Measurements from ENCODE around the gene MAN1C1. TPM values are rescaled to one million over a fixed set of nuclear protein-coding genes. Genes with fewer than 3 reads are reported as not detected.

MAN1C1 gene
- total and polyA plus RNA-seq, 9 of the 15 experiments (the other 6 are each of a cell fraction or from before 2014, with no cell fraction given) = 0.04 to 0.44 (median 0.10) TPM; not detected in 3

- TF ChIP-seq RREB1 (CRISPR knock-in tag; IDR thresholded peaks at IDR 0.05) (no peak), ZNF436 (CRISPR knock-in tag; IDR thresholded peaks at IDR 0.05) (no peak), ATF2 (CRISPR knock-in tag; IDR thresholded peaks at IDR 0.05) (0 out of 2 replicates have a peak, but pooled peaks have one; percentile 58), ETV6 (IDR thresholded peaks at IDR 0.05; ENCODE audit: borderline replicate concordance in 1 of 2, low read depth in 2 of 2, low read length in 1 of 2) (no peak), ETV6 (CRISPR knock-in tag; IDR thresholded peaks at IDR 0.05; ENCODE audit: borderline replicate concordance) (no peak), XRCC3 (IDR thresholded peaks at IDR 0.05) (no peak), TAL1 (IDR thresholded peaks at IDR 0.05) (no peak), ESRRB (CRISPR knock-in tag; IDR thresholded peaks at IDR 0.05; ENCODE audit: borderline replicate concordance) (no peak), POLR2AphosphoS2 (IDR thresholded peaks at IDR 0.05; ENCODE audit: low read length) (no peak), ZNF12 (CRISPR knock-in tag; IDR thresholded peaks at IDR 0.05) (no peak), MYNN (IDR thresholded peaks at IDR 0.05) (0 out of 2 replicates have a peak, but pooled peaks have one; percentile 30), MYNN (CRISPR knock-in tag; IDR thresholded peaks at IDR 0.05) (no peak), PKNOX1 (IDR thresholded peaks at IDR 0.05) (no peak), U2AF2 (optimal IDR thresholded peaks at IDR 0.05; ENCODE audit: low read depth, low read length) (no peak), PRPF4 (IDR thresholded peaks at IDR 0.05; ENCODE audit: insufficient read depth, low read depth, low read length, poor library complexity, severe bottlenecking) (no peak), NR3C1 (CRISPR knock-in tag; IDR thresholded peaks at IDR 0.05) (no peak), CCNT2 (IDR thresholded peaks at IDR 0.05; ENCODE audit: borderline replicate concordance, extremely low read depth, insufficient read length, low read depth, low read length) (peak; percentile 30), PYGO2 (tag; IDR thresholded peaks at IDR 0.05) (no peak), RFX1 (IDR thresholded peaks at IDR 0.05) (no peak), EGR1 (conservative IDR thresholded peaks at IDR 0.05) (peak; percentile 89)
Observed at GRCh38 chr1:25616095-25616986, at the start of gene MAN1C1 (continued).
